Dermis blood vessel endothelial cell (primary cell): ENCODE measurements around the gene SH2D1B. TPM values are rescaled to one million over a fixed set of nuclear protein-coding genes. Genes with fewer than 3 reads are reported as not detected.
A peak's percentile ranks its signal among the peaks of the same experiment; 100 is the strongest.

Experiments
- DNase-seq: peaks from one replicate; pipeline ENCODE4 v3.0.0; 2010
- total RNA-seq: library from RNA; depleted of rRNA; stranded (reverse); fragments of >200 nt; gene quantifications from 2 replicates; pipeline ENCODE4 v1.2.3, GENCODE V29; 2014

SH2D1B gene
- total RNA-seq, 1 donor from 2014 or later: not detected

- no peak for DNase-seq
Measured at GRCh38 chr1:162381383-162381782, 30.6 kb downstream of the SH2D1B start, which contains the start of gene C1orf226. Gene C1orf226 (plus strand): TSS chr1:162381728. CDS start chr1:162381902, 174 bp downstream.

GRCh38 chr1:162380061-162380846, 31.7 kb downstream of the SH2D1B start:
- no peak for DNase-seq

- DNase-seq: no peak
Measured at GRCh38 chr1:162376691-162377090, 35.2 kb downstream of the SH2D1B start, which contains the start of gene SPATA46. Gene SPATA46 (minus strand): TSS chr1:162376854. CDS start chr1:162376790, 64 bp downstream.

DNA sequence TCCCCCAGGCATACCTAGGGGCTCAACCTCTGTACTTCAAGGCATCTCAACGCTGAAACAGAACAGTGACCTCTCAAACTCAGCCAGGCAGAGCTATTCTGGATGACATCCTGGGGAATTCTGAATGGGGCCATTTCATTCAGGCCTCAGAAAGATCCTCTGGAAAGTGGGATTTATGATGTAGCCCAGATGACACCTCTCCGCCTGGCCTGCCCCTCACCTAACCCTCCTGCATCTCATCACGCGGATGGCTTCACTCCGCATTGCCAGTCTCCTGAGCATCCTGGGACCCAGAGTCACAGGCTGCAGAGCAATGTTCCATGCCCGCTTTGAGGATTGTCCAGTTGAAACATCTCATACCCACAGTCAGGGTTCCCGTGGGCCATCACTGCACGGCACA, 36.5 kb downstream of the SH2D1B start:
- DNase-seq: no peak

DNA sequence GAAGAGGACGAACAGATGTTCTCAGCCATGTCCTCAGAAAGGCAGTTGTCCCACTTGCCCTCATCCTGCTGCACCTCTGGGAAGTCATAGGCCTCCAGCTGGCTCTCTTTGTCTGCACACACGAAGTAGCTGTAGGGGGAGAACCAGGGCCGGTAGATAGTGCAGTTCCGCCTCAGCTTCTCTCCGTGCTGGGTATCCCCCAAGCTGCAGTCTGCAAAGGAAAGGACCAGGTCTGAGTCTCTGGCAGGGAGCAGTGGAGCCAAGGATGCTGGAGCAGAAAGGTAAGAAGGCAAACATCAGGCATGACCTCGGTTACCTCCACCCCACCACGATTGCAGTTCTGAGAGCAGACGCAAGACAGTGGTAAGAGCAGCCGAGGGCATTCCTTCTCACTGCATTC, 37.5 kb downstream of the SH2D1B start:
- DNase-seq: no peak

- peak; percentile 36 for DNase-seq
Measured at GRCh38 chr1:162373541-162374260, 38.2 kb downstream of the SH2D1B start.

- DNase-seq: no peak
Measured at GRCh38 chr1:162373072-162373427, 38.9 kb downstream of the SH2D1B start.

DNA sequence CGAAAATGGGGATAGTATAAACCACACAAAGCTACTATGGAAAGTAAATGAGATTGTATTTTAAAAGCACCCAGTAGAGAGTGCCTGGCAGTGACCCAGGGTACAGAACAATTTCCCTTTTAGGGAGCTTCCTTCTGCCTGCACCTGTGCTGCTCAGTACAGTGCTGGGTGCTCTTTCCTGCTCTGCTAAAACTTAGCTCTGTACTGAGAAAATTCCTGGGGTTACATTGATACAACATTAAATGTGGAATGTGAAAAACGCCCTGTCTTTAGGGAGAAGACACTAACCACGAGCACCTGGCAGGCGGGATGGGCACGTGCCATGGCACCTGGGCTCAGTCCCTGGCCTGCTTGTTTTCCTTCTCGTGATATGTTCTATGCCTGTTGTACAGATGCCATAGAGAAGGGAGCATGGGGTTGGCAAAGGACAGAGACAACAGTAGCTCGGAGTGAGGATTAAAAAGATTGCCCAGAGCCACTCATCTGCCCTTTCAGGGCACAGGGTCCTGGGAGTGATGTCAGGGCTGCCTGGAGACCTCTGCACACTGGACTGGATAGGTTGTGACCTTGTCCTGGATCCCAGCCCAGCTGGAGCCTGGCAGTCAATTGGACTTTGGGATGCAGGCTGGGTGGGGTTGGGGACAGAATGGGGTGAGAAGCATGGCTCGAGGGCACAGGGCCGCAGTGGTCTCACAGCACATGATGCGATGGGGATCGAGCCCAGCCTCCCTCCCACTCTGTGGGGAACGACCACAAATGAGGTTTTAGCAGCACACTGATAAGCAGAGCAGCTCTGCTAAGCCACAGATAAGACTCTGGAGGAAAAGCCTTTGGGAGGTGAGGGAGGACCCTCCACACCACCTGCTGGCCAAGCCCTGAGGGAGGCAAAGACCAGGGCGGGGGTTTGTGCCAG, 39.5 kb downstream of the SH2D1B start:
- no peak for DNase-seq

GRCh38 chr1:162371611-162372010, 40.3 kb downstream of the SH2D1B start:
- DNase-seq: no peak

DNA sequence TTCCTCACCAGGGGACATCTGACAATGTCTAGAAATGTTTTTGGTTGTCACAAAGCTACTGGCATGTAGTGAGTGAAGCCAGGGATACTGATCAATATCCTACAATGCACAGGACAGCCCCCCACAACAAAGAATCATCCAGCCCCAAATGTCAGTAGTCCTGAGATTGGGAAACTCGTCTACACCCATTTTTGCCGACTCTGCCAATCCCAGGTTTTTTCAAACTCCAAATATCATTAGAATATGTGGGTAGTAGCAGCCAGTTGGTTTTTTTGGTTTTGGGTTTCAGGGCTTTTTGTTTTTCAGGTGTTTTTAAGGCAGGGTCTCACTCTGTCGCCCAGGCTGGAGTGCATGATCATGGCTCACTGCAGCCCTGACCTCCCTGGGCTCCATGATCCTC, 41.2 kb downstream of the SH2D1B start:
- DNase-seq: no peak

DNA sequence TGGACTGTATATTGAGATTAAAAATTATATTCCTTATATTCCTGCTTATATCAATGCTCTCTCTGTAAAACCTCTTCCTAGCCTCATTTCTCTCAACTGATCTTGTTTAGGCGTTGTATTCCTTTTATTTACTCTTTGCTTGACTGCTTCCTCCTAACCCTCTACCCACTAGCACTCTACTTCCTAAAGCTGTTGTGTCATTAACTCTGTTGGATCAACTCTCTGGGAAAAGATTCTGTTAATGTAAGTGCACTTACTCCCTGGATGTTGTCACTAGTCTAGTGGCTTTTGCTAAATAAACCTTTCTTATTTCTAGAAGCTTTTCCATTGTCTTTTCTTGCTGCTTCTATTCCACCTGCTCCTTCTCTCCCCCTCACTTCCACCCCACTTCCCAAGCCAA, 41.8 kb downstream of the SH2D1B start:
- DNase-seq: no peak

DNA sequence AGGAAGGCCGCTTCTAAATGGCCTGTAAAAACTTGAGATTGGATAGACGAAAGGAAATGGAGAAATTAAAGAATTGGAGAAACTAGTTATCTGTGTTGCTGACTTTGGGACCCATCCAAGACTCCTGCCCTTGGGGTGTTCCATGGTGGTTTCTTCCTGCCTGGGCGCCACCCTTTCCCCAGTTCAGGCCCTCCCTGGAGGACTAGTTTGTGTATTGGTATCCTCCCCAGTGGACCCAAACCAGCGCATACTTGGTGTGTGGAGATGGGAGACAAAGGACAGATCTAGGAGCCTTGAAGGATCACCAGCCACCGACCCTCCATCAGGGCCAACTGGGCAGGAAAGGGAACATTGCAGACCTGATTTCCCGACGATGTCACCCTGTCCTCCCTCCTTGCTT, 42.4 kb downstream of the SH2D1B start:
- no peak for DNase-seq

GRCh38 chr1:162368451-162368850, 43.5 kb downstream of the SH2D1B start:
- no peak for DNase-seq

- DNase-seq: no peak
Measured at GRCh38 chr1:162367772-162368171, 44.2 kb downstream of the SH2D1B start.

DNA sequence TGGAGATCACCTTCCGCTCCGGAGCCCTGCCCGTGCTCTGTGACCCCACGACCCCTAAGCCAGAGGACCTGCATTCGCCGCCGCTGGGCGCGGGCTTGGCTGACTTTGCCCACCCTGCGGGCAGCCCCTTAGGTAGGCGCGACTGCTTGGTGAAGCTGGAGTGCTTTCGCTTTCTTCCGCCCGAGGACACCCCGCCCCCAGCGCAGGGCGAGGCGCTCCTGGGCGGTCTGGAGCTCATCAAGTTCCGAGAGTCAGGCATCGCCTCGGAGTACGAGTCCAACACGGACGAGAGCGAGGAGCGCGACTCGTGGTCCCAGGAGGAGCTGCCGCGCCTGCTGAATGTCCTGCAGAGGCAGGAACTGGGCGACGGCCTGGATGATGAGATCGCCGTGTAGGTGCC, 44.9 kb downstream of the SH2D1B start:
- peak; percentile 30 for DNase-seq

- no peak for DNase-seq
Measured at GRCh38 chr1:162366671-162367070, 45.3 kb downstream of the SH2D1B start.

- DNase-seq: no peak
Measured at GRCh38 chr1:162366149-162366548, 45.8 kb downstream of the SH2D1B start.

DNA sequence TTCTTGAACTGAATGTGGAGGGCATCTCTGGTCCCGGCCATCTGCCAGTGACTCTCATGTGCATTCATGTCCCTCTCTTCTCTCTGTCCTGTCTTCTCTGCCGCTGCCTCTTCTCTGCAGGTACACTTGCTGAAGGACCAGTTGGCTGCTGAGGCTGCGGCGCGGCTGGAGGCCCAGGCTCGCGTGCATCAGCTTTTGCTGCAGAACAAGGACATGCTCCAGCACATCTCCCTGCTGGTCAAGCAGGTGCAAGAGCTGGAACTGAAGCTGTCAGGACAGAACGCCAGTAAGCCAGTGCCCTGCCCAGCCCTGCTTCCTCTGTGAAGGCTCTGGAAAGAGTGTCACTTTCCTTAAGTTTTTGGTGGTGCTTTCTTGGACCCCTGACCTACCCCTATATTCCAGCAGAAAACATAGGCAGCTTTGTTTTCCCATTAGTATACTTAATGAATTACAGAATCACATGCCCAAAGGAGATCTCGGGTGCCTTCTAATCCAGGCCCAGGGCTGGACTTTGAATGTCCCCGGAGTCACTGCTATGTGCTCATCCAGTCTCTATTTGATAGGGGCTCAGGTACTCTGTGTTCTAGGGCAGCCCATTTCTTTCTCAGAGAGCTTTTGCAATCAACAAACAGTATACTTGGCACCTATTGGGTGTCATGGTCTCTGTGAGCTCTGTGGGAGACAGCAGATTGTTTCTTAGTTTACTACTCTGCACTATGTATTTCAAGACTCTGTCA, 46.5 kb downstream of the SH2D1B start:
- no peak for DNase-seq

DNA sequence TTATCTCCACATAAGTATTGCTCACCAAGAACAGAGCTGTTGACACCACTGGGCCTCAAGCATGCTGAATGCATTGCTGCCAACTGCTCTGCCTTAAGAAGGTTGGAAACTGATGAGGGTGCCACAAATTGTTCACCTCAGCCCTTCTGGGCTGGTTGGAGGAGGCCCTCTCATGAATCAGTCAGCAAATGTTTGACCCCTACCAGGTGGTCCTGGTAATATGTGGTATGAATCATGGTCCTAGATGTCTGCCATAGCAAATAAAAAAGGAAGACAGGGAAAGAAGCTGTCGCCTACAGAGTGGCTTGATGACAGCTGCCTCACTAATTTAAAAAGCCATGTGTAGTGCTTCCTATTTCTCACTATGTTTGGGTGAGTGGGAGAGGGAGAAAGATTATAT, 47.4 kb downstream of the SH2D1B start:
- no peak for DNase-seq

GRCh38 chr1:162363823-162364222, 48.1 kb downstream of the SH2D1B start:
- no peak for DNase-seq

DNA sequence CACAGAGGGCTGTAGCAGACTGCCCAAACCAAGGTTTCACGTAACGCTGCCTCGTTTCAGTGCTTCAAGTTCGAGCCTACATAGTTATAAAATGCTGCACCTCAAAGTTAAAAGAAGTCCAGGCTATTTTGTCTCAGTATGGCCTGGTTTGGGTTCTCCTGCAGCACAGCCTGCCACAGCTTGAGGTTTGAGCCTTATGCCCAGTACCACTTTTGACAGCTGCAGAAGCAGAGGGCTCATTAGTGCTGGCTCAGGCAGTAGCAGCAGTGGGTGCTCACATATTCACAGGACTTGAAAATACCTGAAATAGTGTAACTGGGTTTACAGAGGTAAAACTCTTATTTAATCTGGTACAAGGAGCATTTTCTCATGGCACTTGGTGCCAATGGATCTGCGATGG, 50.6 kb downstream of the SH2D1B start:
- DNase-seq: no peak

GRCh38 chr1:162360874-162361260, 51.1 kb downstream of the SH2D1B start:
- no peak for DNase-seq
